Measurements from ENCODE around the gene ZMYND15. TPM values are rescaled to one million over a fixed set of nuclear protein-coding genes. Genes with fewer than 3 reads are reported as not detected.

Gene ZMYND15
- total RNA-seq, 2 donors from 2014 or later: 0.31 TPM; not detected in 1

GRCh38 chr17:4715063-4715744, 24.4 kb upstream of the ZMYND15 start:
- no peaks in the 10 kb centered on the region for H3K9me3 ChIP-seq
- H3K27ac ChIP-seq: no peak overlapping the region
- H3K36me3 ChIP-seq: peaks cover 10% of the 10 kb centered on the region
- H3K4me3 ChIP-seq: no peak overlapping the region
- H3K27me3 ChIP-seq: no peaks in the 10 kb centered on the region
- peaks cover 0 to 16% of the 10 kb centered on the region in 2 donors for H3K4me1 ChIP-seq
- no peak for TF ChIP-seq CTCF (IDR thresholded peaks at IDR 0.05)
- no peak for DNase-seq (ENCODE audit: low spot score)

GRCh38 chr17:4716081-4716480, 23.6 kb upstream of the ZMYND15 start:
- Histone ChIP-seq H3K9me3 (no peaks in the 10 kb centered on the region), H3K4me1 (peaks cover 0 to 11% of the 10 kb centered on the region in 2 donors), H3K27me3 (no peaks in the 10 kb centered on the region), H3K27ac (no peak overlapping the region), H3K36me3 (peaks cover 10% of the 10 kb centered on the region), H3K4me3 (no peak overlapping the region)
- no peak for DNase-seq (ENCODE audit: low spot score)
- TF ChIP-seq CTCF (IDR thresholded peaks at IDR 0.05): no peak

GRCh38 chr17:4717791-4718190, 21.8 kb upstream of the ZMYND15 start:
- peaks cover 0 to 9% of the 10 kb centered on the region in 2 donors for H3K4me1 ChIP-seq
- no peak overlapping the region for H3K27ac ChIP-seq
- no peaks in the 10 kb centered on the region for H3K27me3 ChIP-seq
- no peak for TF ChIP-seq CTCF (IDR thresholded peaks at IDR 0.05)
- H3K9me3 ChIP-seq: no peaks in the 10 kb centered on the region
- no peak overlapping the region for H3K4me3 ChIP-seq
- DNase-seq (ENCODE audit: low spot score): no peak
- peaks cover 10% of the 10 kb centered on the region for H3K36me3 ChIP-seq

GRCh38 chr17:4718276-4718675, 21.4 kb upstream of the ZMYND15 start:
- Histone ChIP-seq H3K4me1 (peaks cover 0 to 9% of the 10 kb centered on the region in 2 donors), H3K27me3 (no peaks in the 10 kb centered on the region), H3K36me3 (peaks cover 10% of the 10 kb centered on the region), H3K4me3 (no peak overlapping the region), H3K27ac (no peak overlapping the region), H3K9me3 (no peaks in the 10 kb centered on the region)
- no peak for DNase-seq (ENCODE audit: low spot score)
- no peak for TF ChIP-seq CTCF (IDR thresholded peaks at IDR 0.05)

GRCh38 chr17:4719146-4719545, 20.5 kb upstream of the ZMYND15 start:
- no peak overlapping the region for H3K4me3 ChIP-seq
- H3K36me3 ChIP-seq: peaks cover 10% of the 10 kb centered on the region
- peaks cover 0 to 9% of the 10 kb centered on the region in 2 donors for H3K4me1 ChIP-seq
- H3K27ac ChIP-seq: no peak overlapping the region
- TF ChIP-seq CTCF (IDR thresholded peaks at IDR 0.05): no peak
- H3K9me3 ChIP-seq: no peaks in the 10 kb centered on the region
- H3K27me3 ChIP-seq: no peaks in the 10 kb centered on the region
- DNase-seq (ENCODE audit: low spot score): no peak

All from right atrium auricular region (tissue), 2 donors.